Fibroblast of lung (primary cell): ENCODE measurements around the gene TIGIT. TPM values are rescaled to one million over a fixed set of nuclear protein-coding genes. Genes with fewer than 3 reads are reported as not detected.

Experiments used
- DNase-seq, 2 donors: peaks; one replicate each; pipeline versions ENCODE4 v3.0.0 to v3.0.0-alpha.2; 2010; ENCODE audit warnings: low read depth in 2 of 2
- H2AFZ ChIP-seq: 2 replicates; pipeline ENCODE4 v1.5.1; 2012; ENCODE audit warnings: low read length, control low read depth, inconsistent platforms
- H3K27ac ChIP-seq: 2 replicates; pipeline ENCODE4 v1.5.1; 2011; ENCODE audit warnings: low read length, control low read depth; ENCODE audit not compliant: insufficient read depth
- H3K27me3 ChIP-seq: 2 replicates; pipeline ENCODE4 v1.5.1; 2011; ENCODE audit warnings: mild to moderate bottlenecking, low read length; ENCODE audit not compliant: control insufficient read depth, insufficient read depth
- H3K36me3 ChIP-seq: 2 replicates; pipeline ENCODE4 v1.5.1; 2011; ENCODE audit warnings: low read length; ENCODE audit not compliant: control insufficient read depth, insufficient read depth
- H3K4me1 ChIP-seq: 2 replicates; pipeline ENCODE4 v1.5.1; 2011; ENCODE audit warnings: low read length; ENCODE audit not compliant: control insufficient read depth, insufficient read depth; ENCODE audit errors: extremely low read depth
- H3K4me2 ChIP-seq: 2 replicates; pipeline ENCODE4 v1.5.1; 2011; ENCODE audit warnings: low read length, control low read depth; ENCODE audit not compliant: insufficient read depth; ENCODE audit errors: extremely low read depth
- H3K4me3 ChIP-seq, 4 experiments: fragments of 200-600 bp in 1 of 4; sonication (generic) in 1 of 4; replicated peaks in 1 of 4; 2 replicates each; pipeline ENCODE4 v1.5.1; 2011 to 2016; ENCODE audit warnings: low read length in 4 of 4, low read depth in 3 of 4, mild to moderate bottlenecking in 3 of 4, control low read depth in 2 of 4, inconsistent platforms in 1 of 4, mixed read lengths in 1 of 4; ENCODE audit not compliant: insufficient read depth in 1 of 4; ENCODE audit errors: control extremely low read depth in 1 of 4
- H3K79me2 ChIP-seq: 2 replicates; pipeline ENCODE4 v1.5.1; 2012; ENCODE audit warnings: mild to moderate bottlenecking, low read length, inconsistent platforms; ENCODE audit not compliant: control insufficient read depth, insufficient read depth
- H3K9ac ChIP-seq: 2 replicates; pipeline ENCODE4 v1.5.1; 2011; ENCODE audit warnings: mild to moderate bottlenecking, low read length, control low read depth; ENCODE audit not compliant: insufficient read depth
- H3K9me3 ChIP-seq: 2 replicates; pipeline ENCODE4 v1.5.1; 2012; ENCODE audit warnings: low read depth, low read length; ENCODE audit not compliant: control insufficient read depth, insufficient read depth
- H4K20me1 ChIP-seq: 2 replicates; pipeline ENCODE4 v1.5.1; 2011; ENCODE audit warnings: low read length; ENCODE audit not compliant: control insufficient read depth, insufficient read depth; ENCODE audit errors: extremely low read depth
- EZH2 ChIP-seq: IDR thresholded peaks from 2 replicates; pipeline ENCODE4 v1.5.1; 2012; ENCODE audit warnings: low read length, control low read depth, mild to moderate bottlenecking; ENCODE audit errors: missing control alignments
- polyA plus RNA-seq, 2 donors: library from polyadenylated mRNA; depleted of rRNA in 1 of 2; stranded (reverse) in 1 of 2; unstranded in 1 of 2; fragments of >200 nt; gene quantifications; 2 replicates each; pipeline ENCODE4 v1.2.1, GENCODE V29; 2011 to 2012; ENCODE audit warnings: missing spikeins in 1 of 2
- total RNA-seq: library from RNA; depleted of rRNA; stranded (reverse); fragments of >200 nt; gene quantifications from 2 replicates; pipeline ENCODE4 v1.2.1, GENCODE V29; 2014
- TF ChIP-seq, protein P1 (sequence below), 2 donors: IDR thresholded peaks in 1 of 2; conservative IDR thresholded peaks in 1 of 2; 1 replicate in 1 of 2; 2 replicates in 1 of 2; pipeline ENCODE4 v1.5.1; 2011 to 2012; ENCODE audit warnings: low read length in 2 of 2, control low read depth in 1 of 2, inconsistent platforms in 1 of 2, low read depth in 1 of 2, mild to moderate bottlenecking in 1 of 2

The TIGIT gene
- total and polyA plus RNA-seq, 2 donors (not counting 1 experiment from before 2014, with no cell fraction given): not detected

DNA sequence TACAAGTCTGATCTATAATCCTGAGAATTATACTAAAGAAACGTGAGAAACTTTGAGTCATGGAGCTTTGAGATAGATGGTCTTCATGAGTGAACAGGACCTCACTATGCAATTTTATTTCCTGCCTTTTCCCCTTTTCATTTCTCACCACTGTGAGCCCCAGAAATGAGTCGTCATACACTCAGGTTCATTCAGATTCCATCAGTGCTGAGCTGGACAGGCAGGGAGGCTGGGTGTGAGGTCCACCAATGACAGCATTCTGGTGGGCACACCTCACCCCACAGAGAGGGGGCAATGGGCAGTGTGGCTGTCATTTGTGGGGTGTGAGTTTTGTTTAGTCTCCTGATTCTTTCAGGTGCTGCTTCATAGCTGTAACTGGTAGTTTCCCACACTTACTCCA lies 16.9 kb downstream of the TIGIT start:
- TF ChIP-seq, protein P1, sequence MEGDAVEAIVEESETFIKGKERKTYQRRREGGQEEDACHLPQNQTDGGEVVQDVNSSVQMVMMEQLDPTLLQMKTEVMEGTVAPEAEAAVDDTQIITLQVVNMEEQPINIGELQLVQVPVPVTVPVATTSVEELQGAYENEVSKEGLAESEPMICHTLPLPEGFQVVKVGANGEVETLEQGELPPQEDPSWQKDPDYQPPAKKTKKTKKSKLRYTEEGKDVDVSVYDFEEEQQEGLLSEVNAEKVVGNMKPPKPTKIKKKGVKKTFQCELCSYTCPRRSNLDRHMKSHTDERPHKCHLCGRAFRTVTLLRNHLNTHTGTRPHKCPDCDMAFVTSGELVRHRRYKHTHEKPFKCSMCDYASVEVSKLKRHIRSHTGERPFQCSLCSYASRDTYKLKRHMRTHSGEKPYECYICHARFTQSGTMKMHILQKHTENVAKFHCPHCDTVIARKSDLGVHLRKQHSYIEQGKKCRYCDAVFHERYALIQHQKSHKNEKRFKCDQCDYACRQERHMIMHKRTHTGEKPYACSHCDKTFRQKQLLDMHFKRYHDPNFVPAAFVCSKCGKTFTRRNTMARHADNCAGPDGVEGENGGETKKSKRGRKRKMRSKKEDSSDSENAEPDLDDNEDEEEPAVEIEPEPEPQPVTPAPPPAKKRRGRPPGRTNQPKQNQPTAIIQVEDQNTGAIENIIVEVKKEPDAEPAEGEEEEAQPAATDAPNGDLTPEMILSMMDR (conservative IDR thresholded peaks at IDR 0.05 in 1 of 2, IDR thresholded peaks at IDR 0.05 in 1 of 2; ENCODE audit: low read depth in 1 of 2, low read length in 2 of 2): no peak
- no peak for TF ChIP-seq EZH2
- no peak for DNase-seq
- H2AFZ ChIP-seq: no peak overlapping the region

DNA sequence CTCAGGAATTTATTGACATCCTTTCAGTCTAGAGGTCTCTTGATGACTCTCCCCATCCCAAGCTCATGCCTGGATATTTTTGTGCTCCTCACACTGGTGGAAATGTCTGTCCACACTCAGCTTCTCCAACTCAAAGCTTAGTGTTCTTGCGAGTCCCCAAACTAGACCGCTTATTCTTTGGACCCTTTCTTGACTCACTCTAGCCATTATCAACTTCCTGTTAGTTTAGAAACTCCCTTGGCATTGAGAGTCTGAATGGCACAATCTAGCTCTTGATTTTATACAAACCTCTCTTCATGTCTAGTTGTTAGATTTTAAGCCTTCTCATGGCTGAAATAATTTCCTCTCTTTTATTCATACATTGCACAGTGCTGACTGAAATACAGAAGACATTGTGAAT lies 19.6 kb downstream of the TIGIT start:
- H3K9me3 ChIP-seq: no peaks in the 10 kb centered on the region
- no peak overlapping the region for H3K4me2 ChIP-seq
- H3K9ac ChIP-seq: no peak overlapping the region
- H3K27ac ChIP-seq: no peak overlapping the region
- no peaks in the 10 kb centered on the region for H3K4me1 ChIP-seq
- H2AFZ ChIP-seq: no peak overlapping the region
- peaks cover 2% of the 10 kb centered on the region for H4K20me1 ChIP-seq
- TF ChIP-seq, protein P1 (conservative IDR thresholded peaks at IDR 0.05 in 1 of 2, IDR thresholded peaks at IDR 0.05 in 1 of 2; ENCODE audit: low read depth in 1 of 2, low read length in 2 of 2): no peak
- TF ChIP-seq EZH2: no peak
- H3K36me3 ChIP-seq: no peaks in the 10 kb centered on the region
- no peak for DNase-seq
- no peak overlapping the region for H3K4me3 ChIP-seq
- no peaks in the 10 kb centered on the region for H3K79me2 ChIP-seq
- no peaks in the 10 kb centered on the region for H3K27me3 ChIP-seq

More for the DNA sequence above, 16.9 kb downstream of the TIGIT start:
- H3K36me3 ChIP-seq: no peaks in the 10 kb centered on the region
- no peaks in the 10 kb centered on the region for H3K4me1 ChIP-seq
- H3K27me3 ChIP-seq: no peaks in the 10 kb centered on the region
- H3K79me2 ChIP-seq: no peaks in the 10 kb centered on the region
- H3K4me3 ChIP-seq: no peak overlapping the region
- H3K9ac ChIP-seq: no peak overlapping the region
- no peak overlapping the region for H3K27ac ChIP-seq
- H3K9me3 ChIP-seq: no peaks in the 10 kb centered on the region
- no peak overlapping the region for H3K4me2 ChIP-seq
- H4K20me1 ChIP-seq: peaks cover 2% of the 10 kb centered on the region

DNA sequence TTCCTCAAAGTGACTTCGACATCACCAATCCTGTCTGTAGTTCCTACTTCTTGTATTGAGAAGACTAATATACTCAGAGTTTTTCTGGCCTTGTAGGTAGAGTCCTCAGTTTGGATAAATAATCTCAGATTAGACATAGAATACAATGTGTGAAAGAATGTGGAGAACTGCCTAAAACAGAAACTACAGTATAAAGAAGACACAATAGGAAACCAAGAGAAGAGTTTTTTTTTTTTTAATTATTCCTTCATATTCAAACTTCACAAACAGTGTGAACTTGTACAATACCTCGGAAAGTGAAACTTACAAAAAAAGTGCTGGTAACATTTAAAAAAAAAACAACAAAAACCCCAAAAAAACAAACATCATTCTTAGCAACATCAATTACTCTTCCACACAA lies 20.5 kb downstream of the TIGIT start:
- H3K36me3 ChIP-seq: no peaks in the 10 kb centered on the region
- H2AFZ ChIP-seq: no peak overlapping the region
- no peak overlapping the region for H3K27ac ChIP-seq
- no peaks in the 10 kb centered on the region for H3K27me3 ChIP-seq
- H3K9me3 ChIP-seq: no peaks in the 10 kb centered on the region
- H3K9ac ChIP-seq: no peak overlapping the region
- no peaks in the 10 kb centered on the region for H3K4me1 ChIP-seq
- no peaks in the 10 kb centered on the region for H3K79me2 ChIP-seq
- TF ChIP-seq, protein P1 (conservative IDR thresholded peaks at IDR 0.05 in 1 of 2, IDR thresholded peaks at IDR 0.05 in 1 of 2; ENCODE audit: low read depth in 1 of 2, low read length in 2 of 2): no peak
- DNase-seq: no peak
- no peak overlapping the region for H3K4me2 ChIP-seq
- peaks cover 2% of the 10 kb centered on the region for H4K20me1 ChIP-seq
- H3K4me3 ChIP-seq: no peak overlapping the region
